ENCODE data around the gene ADCY5.

- TF ChIP-seq CTCF (IDR thresholded peaks at IDR 0.05; ENCODE audit: low read length) (no peak), EZH2 (IDR thresholded peaks at IDR 0.05; ENCODE audit: borderline replicate concordance, low read length) (no peak)
Observed at GRCh38 chr3:123353227-123353849, 95.6 kb downstream of the ADCY5 start.

Data from OCI-LY1 (cell line).